ENCODE measurements around the gene CD274.

GRCh38 chr9:5430912-5431311, 19.4 kb upstream of the CD274 start:
- TF ChIP-seq CTCF (IDR thresholded peaks at IDR 0.05) (no peak), POLR2A (IDR thresholded peaks at IDR 0.05) (no peak)

Measured in esophagus squamous epithelium (tissue), 4 donors.